HepG2 (cell line): ENCODE data around the gene PRUNE1. TPM values are rescaled to one million over a fixed set of nuclear protein-coding genes. Genes with fewer than 3 reads are reported as not detected.

Experiments
- BRD4 ChIP-seq: sonication (generic); formaldehyde crosslinking; IDR thresholded peaks from 2 replicates; pipeline ENCODE4 v1.4.0; 2020; ENCODE audit warnings: missing genetic modification reagents
- MYNN ChIP-seq: sonication (generic); formaldehyde crosslinking; IDR thresholded peaks from 2 replicates; pipeline ENCODE4 v1.4.0; 2020; ENCODE audit warnings: mild to moderate bottlenecking, low read depth, missing genetic modification reagents
- MZF1 ChIP-seq: sonication (generic); formaldehyde crosslinking; IDR thresholded peaks from 2 replicates; pipeline ENCODE4 v1.8.1; 2023; ENCODE audit warnings: mild to moderate bottlenecking, missing genetic modification reagents, borderline replicate concordance
- ZNF101 ChIP-seq: sonication (generic); formaldehyde crosslinking; IDR thresholded peaks from 2 replicates; pipeline ENCODE4 v1.4.0; 2020; ENCODE audit warnings: mild to moderate bottlenecking, low read depth, missing genetic modification reagents, borderline replicate concordance
- polyA plus RNA-seq, 8 experiments: library from polyadenylated mRNA; depleted of rRNA in 3 of 8; stranded (reverse) in 7 of 8; unstranded in 1 of 8; fragments of >200 nt; fragmentation: Illumina TruSeq in 4 of 8; extraction: Trizol in 4 of 8; gene quantifications; 2 replicates each; pipeline versions ENCODE4 v1.2.1 to v1.2.3, GENCODE V29; 2011 to 2016; ENCODE audit warnings: low read depth in 4 of 8, missing spikeins in 1 of 8, mixed read lengths in 1 of 8; ENCODE audit not compliant: insufficient read depth in 1 of 8
- total RNA-seq, 5 experiments: library from RNA; depleted of rRNA; stranded (reverse); fragments of >200 nt; fragmentation: Illumina TruSeq; extraction: Trizol; gene quantifications; 2 replicates each; pipeline ENCODE4 v1.2.3, GENCODE V29; 2016; ENCODE audit warnings: low read depth in 1 of 5
- TF ChIP-seq, protein P1 (sequence below): sonication (generic); formaldehyde crosslinking; IDR thresholded peaks from 2 replicates; pipeline ENCODE4 v1.4.0; 2020; ENCODE audit warnings: missing genetic modification reagents, borderline replicate concordance
- TF ChIP-seq, protein P2 (sequence below): sonication (generic); formaldehyde crosslinking; IDR thresholded peaks from 2 replicates; pipeline ENCODE4 v1.5.0; 2020; ENCODE audit warnings: missing genetic modification reagents
- TF ChIP-seq, protein P3 (sequence below): sonication (generic); formaldehyde crosslinking; conservative IDR thresholded peaks from 2 replicates; pipeline ENCODE4 v1.8.1; 2023; ENCODE audit warnings: missing genetic modification reagents

The PRUNE1 gene
- total and polyA plus RNA-seq, 2 of the 13 experiments (the other 11 are each of a cell fraction or from before 2014, with no cell fraction given), result 19.0 to 31.9 TPM

DNA sequence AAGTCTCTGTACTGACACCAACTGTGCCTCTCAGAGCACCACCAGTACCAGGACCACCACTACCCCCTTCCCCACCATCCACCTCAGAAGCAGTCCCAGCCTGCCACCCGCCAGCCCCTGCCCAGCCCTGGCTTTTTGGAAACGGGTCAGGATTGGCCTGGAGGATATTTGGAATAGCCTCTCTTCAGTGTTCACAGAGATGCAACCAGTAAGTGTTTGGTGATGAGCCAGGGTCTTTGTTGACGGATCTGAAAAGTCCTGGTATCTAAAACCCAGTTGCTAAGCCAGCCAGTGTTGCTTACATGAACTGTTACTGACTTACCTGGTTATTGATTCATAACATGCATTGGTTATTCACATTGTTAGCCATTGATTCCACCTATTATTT is 40.4 kb downstream of the PRUNE1 start (continued):
- TF ChIP-seq ZNF101 (CRISPR knock-in tag), result no peak
- no peak for TF ChIP-seq MZF1 (CRISPR knock-in tag)
- TF ChIP-seq, protein P1, sequence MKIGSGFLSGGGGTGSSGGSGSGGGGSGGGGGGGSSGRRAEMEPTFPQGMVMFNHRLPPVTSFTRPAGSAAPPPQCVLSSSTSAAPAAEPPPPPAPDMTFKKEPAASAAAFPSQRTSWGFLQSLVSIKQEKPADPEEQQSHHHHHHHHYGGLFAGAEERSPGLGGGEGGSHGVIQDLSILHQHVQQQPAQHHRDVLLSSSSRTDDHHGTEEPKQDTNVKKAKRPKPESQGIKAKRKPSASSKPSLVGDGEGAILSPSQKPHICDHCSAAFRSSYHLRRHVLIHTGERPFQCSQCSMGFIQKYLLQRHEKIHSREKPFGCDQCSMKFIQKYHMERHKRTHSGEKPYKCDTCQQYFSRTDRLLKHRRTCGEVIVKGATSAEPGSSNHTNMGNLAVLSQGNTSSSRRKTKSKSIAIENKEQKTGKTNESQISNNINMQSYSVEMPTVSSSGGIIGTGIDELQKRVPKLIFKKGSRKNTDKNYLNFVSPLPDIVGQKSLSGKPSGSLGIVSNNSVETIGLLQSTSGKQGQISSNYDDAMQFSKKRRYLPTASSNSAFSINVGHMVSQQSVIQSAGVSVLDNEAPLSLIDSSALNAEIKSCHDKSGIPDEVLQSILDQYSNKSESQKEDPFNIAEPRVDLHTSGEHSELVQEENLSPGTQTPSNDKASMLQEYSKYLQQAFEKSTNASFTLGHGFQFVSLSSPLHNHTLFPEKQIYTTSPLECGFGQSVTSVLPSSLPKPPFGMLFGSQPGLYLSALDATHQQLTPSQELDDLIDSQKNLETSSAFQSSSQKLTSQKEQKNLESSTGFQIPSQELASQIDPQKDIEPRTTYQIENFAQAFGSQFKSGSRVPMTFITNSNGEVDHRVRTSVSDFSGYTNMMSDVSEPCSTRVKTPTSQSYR, result 0 out of 2 replicates have a peak, but pooled peaks have one; percentile 4
- TF ChIP-seq MYNN (CRISPR knock-in tag), result 0 out of 2 replicates have a peak, but pooled peaks have one; percentile 13
- TF ChIP-seq, protein P2, sequence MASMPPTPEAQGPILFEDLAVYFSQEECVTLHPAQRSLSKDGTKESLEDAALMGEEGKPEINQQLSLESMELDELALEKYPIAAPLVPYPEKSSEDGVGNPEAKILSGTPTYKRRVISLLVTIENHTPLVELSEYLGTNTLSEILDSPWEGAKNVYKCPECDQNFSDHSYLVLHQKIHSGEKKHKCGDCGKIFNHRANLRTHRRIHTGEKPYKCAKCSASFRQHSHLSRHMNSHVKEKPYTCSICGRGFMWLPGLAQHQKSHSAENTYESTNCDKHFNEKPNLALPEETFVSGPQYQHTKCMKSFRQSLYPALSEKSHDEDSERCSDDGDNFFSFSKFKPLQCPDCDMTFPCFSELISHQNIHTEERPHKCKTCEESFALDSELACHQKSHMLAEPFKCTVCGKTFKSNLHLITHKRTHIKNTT (CRISPR knock-in tag), result no peak
- TF ChIP-seq, protein P3, sequence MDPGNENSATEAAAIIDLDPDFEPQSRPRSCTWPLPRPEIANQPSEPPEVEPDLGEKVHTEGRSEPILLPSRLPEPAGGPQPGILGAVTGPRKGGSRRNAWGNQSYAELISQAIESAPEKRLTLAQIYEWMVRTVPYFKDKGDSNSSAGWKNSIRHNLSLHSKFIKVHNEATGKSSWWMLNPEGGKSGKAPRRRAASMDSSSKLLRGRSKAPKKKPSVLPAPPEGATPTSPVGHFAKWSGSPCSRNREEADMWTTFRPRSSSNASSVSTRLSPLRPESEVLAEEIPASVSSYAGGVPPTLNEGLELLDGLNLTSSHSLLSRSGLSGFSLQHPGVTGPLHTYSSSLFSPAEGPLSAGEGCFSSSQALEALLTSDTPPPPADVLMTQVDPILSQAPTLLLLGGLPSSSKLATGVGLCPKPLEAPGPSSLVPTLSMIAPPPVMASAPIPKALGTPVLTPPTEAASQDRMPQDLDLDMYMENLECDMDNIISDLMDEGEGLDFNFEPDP, result 0 out of 2 replicates have a peak, but pooled peaks have one; percentile 30
- TF ChIP-seq BRD4, result no peak
